NCI-H460 (cell line): ENCODE results near the gene STK16. TPM values are rescaled to one million over a fixed set of nuclear protein-coding genes. Genes with fewer than 3 reads are reported as not detected.

Experiments used
- DNase-seq: peaks from one replicate; pipeline ENCODE4 v3.0.0-alpha.2; 2016; ENCODE audit warnings: low read depth; ENCODE audit errors: extremely low read depth
- total RNA-seq: library from RNA; depleted of rRNA; stranded (reverse); fragments of >200 nt; shearing (Covaris generic); gene quantifications from 2 replicates; pipeline ENCODE4 v1.2.3, GENCODE V29; 2014

STK16 gene
- total RNA-seq, 1 experiment from 2014 or later: 20.9 TPM

GRCh38 chr2:219266886-219267285, 21.6 kb downstream of the STK16 start:
- DNase-seq: no peak

GRCh38 chr2:219268294-219268693, 23.0 kb downstream of the STK16 start:
- DNase-seq: no peak

GRCh38 chr2:219269362-219270054, 24.2 kb downstream of the STK16 start:
- DNase-seq: no peak

GRCh38 chr2:219270055-219270372, 24.7 kb downstream of the STK16 start:
- DNase-seq: no peak

GRCh38 chr2:219271021-219271420, 25.7 kb downstream of the STK16 start:
- DNase-seq: no peak

GRCh38 chr2:219272356-219272755, 27.1 kb downstream of the STK16 start:
- DNase-seq: no peak

- DNase-seq: no peak
Measured at GRCh38 chr2:219272995-219273394, 27.7 kb downstream of the STK16 start.

- no peak for DNase-seq
Measured at GRCh38 chr2:219273937-219274336, 28.7 kb downstream of the STK16 start.

GRCh38 chr2:219274361-219274921, 29.2 kb downstream of the STK16 start:
- DNase-seq: no peak

- DNase-seq: peak; percentile 79
Measured at GRCh38 chr2:219277703-219278654, 32.7 kb downstream of the STK16 start.

GRCh38 chr2:219278655-219279150, 33.4 kb downstream of the STK16 start:
- DNase-seq: no peak

GRCh38 chr2:219279151-219279915, 34.1 kb downstream of the STK16 start, which contains the start of gene DNAJB2:
Gene DNAJB2 (plus strand): TSS chr2:219279366. CDS start chr2:219279834, 468 bp downstream.
- peak; percentile 97 for DNase-seq

GRCh38 chr2:219279916-219280516, 34.7 kb downstream of the STK16 start:
- DNase-seq: no peak

GRCh38 chr2:219280651-219281050, 35.4 kb downstream of the STK16 start:
- DNase-seq: no peak

- DNase-seq: no peak
Measured at GRCh38 chr2:219281588-219281987, 36.3 kb downstream of the STK16 start.

GRCh38 chr2:219282375-219282774, 37.1 kb downstream of the STK16 start:
- no peak for DNase-seq

- DNase-seq: no peak
Measured at GRCh38 chr2:219282943-219283581, 37.8 kb downstream of the STK16 start.

GRCh38 chr2:219284501-219285372, 39.5 kb downstream of the STK16 start:
- no peak for DNase-seq

- no peak for DNase-seq
Measured at GRCh38 chr2:219285373-219285735, 40.1 kb downstream of the STK16 start.
